MM.1S (cell line): ENCODE results near the gene DEAF1.
"Not testable (repeated sequence)": the region's sequence is repeated elsewhere in the genome, so short reads cannot be mapped to it uniquely, and the experiment has no call there.

Source experiments
- CTCF ChIP-seq: fragments of 300-600 bp; sonication (generic); IDR thresholded peaks from 2 replicates; pipeline ENCODE4 v1.5.1; 2016; ENCODE audit warnings: antibody characterized with exemption, low read length, mixed read lengths
- EZH2 ChIP-seq: fragments of 300-600 bp; sonication (generic); optimal IDR thresholded peaks from 2 replicates; pipeline ENCODE3; 2017; ENCODE audit warnings: low read depth, mild to moderate bottlenecking, antibody characterized with exemption, low read length, mixed read lengths

GRCh38 chr11:653136-653535, 41.9 kb downstream of the DEAF1 start:
- not testable (repeated sequence) for TF ChIP-seq CTCF, EZH2
